SK-N-SH treated with all-trans-retinoic acid at 6 μM for 48 hours (cell line): ENCODE measurements around the gene SLC2A4RG.

ENCODE experiments used
- ISL1 ChIP-seq: fragments of 250-450 bp; sonication (Bioruptor Pico); IDR thresholded peaks from 2 replicates; pipeline ENCODE4 v2.1.2; 2022; ENCODE audit warnings: mild to moderate bottlenecking, moderate library complexity
- RARB ChIP-seq: fragments of 250-450 bp; sonication (Bioruptor Pico); IDR thresholded peaks from 2 replicates; pipeline ENCODE4 v1.8.0; 2021; ENCODE audit warnings: mild to moderate bottlenecking, moderate library complexity
- TCF4 ChIP-seq: fragments of 250-450 bp; sonication (Bioruptor Pico); IDR thresholded peaks from 2 replicates; pipeline ENCODE4 v1.8.0; 2021; ENCODE audit warnings: mild to moderate bottlenecking, moderate library complexity, borderline replicate concordance
- TOX ChIP-seq: fragments of 250-450 bp; sonication (Bioruptor Pico); IDR thresholded peaks from 2 replicates; pipeline ENCODE4 v1.8.0; 2021; ENCODE audit warnings: mild to moderate bottlenecking, moderate library complexity, borderline replicate concordance
- ZFP3 ChIP-seq: fragments of 250-450 bp; sonication (Bioruptor Pico); IDR thresholded peaks from 2 replicates; pipeline ENCODE4 v1.5.0; 2020; ENCODE audit warnings: mild to moderate bottlenecking, moderate library complexity
- ZFP30 ChIP-seq: fragments of 450-650 bp; formaldehyde crosslinking; IDR thresholded peaks from 2 replicates; pipeline ENCODE4 v1.5.0; 2022; ENCODE audit warnings: mild to moderate bottlenecking, moderate library complexity
- ZNF70 ChIP-seq: fragments of 450-650 bp; formaldehyde crosslinking; IDR thresholded peaks from 2 replicates; pipeline ENCODE4 v1.5.0; 2020; ENCODE audit warnings: mild to moderate bottlenecking, moderate library complexity
- TF ChIP-seq, protein P1 (sequence below): fragments of 250-450 bp; sonication (Bioruptor Pico); IDR thresholded peaks from 2 replicates; pipeline ENCODE4 v1.8.0; 2020; ENCODE audit warnings: mild to moderate bottlenecking, moderate library complexity, borderline replicate concordance
- TF ChIP-seq, protein P2 (sequence below): fragments of 250-450 bp; sonication (Bioruptor Pico); IDR thresholded peaks from 2 replicates; pipeline ENCODE4 v1.5.1; 2020; ENCODE audit warnings: low read depth, mild to moderate bottlenecking, moderate library complexity

GRCh38 chr20:63706852-63707557, 32.6 kb upstream of the SLC2A4RG start:
- TF ChIP-seq, protein P1, sequence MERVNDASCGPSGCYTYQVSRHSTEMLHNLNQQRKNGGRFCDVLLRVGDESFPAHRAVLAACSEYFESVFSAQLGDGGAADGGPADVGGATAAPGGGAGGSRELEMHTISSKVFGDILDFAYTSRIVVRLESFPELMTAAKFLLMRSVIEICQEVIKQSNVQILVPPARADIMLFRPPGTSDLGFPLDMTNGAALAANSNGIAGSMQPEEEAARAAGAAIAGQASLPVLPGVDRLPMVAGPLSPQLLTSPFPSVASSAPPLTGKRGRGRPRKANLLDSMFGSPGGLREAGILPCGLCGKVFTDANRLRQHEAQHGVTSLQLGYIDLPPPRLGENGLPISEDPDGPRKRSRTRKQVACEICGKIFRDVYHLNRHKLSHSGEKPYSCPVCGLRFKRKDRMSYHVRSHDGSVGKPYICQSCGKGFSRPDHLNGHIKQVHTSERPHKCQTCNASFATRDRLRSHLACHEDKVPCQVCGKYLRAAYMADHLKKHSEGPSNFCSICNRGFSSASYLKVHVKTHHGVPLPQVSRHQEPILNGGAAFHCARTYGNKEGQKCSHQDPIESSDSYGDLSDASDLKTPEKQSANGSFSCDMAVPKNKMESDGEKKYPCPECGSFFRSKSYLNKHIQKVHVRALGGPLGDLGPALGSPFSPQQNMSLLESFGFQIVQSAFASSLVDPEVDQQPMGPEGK (CRISPR knock-in tag): no peak
- TF ChIP-seq ZNF70 (CRISPR knock-in tag) (no peak), ZFP3 (CRISPR knock-in tag) (no peak), TOX (CRISPR knock-in tag) (no peak), ISL1 (no peak), RARB (CRISPR knock-in tag) (no peak), TCF4 (no peak), ZFP30 (no peak)
- TF ChIP-seq, protein P2, sequence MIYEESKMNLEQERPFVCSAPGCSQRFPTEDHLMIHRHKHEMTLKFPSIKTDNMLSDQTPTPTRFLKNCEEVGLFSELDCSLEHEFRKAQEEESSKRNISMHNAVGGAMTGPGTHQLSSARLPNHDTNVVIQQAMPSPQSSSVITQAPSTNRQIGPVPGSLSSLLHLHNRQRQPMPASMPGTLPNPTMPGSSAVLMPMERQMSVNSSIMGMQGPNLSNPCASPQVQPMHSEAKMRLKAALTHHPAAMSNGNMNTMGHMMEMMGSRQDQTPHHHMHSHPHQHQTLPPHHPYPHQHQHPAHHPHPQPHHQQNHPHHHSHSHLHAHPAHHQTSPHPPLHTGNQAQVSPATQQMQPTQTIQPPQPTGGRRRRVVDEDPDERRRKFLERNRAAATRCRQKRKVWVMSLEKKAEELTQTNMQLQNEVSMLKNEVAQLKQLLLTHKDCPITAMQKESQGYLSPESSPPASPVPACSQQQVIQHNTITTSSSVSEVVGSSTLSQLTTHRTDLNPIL (CRISPR knock-in tag): no peak
